ENCODE measurements around the gene TTC39B. TPM values are rescaled to one million over a fixed set of nuclear protein-coding genes. Genes with fewer than 3 reads are reported as not detected.
A peak's percentile ranks its signal among the peaks of the same experiment; 100 is the strongest.

The TTC39B gene
- total and polyA plus RNA-seq, 2 donors (not counting 3 experiments of a cell fraction or from before 2014, with no cell fraction given): 1.0 to 5.4 TPM

DNA sequence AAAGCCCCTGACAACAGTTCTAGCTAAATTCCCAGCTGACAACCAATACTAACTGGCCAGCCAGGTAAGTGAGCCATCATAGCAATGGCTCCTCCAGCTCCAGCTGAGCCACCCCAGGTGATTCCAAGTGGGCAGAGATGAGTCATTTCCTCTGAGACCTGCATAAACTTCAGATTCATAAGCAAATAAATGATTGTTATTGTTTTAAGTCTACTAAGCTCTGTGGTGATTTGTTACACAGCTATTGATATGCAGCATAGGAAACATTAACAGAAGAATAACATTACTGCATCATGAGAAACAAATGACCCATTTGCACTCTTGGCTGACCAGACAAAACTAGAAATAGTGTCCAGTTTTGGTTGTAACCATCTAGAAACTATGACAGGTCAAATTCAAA, 60.3 kb downstream of the TTC39B start:
- no peaks in the 10 kb centered on the region for H3K36me3 ChIP-seq (ENCODE audit: control insufficient read depth in 2 of 2, extremely low read depth in 1 of 2, insufficient read depth in 2 of 2, low read length in 2 of 2)
- H4K20me1 ChIP-seq (replicated peaks; ENCODE audit: control insufficient read depth, extremely low read depth, insufficient read depth, low read length): no peaks in the 10 kb centered on the region
- no peak for TF ChIP-seq MAX (IDR thresholded peaks at IDR 0.05; ENCODE audit: insufficient read depth, insufficient read length)
- TF ChIP-seq POLR2AphosphoS5 (IDR thresholded peaks at IDR 0.05; ENCODE audit: insufficient read depth, low read depth, low read length): no peak
- TF ChIP-seq MYC (IDR thresholded peaks at IDR 0.05; ENCODE audit: low read depth, low read length): no peak
- TF ChIP-seq POLR2A (IDR thresholded peaks at IDR 0.05; ENCODE audit: low read depth, low read length): no peak
- TF ChIP-seq CTCF (IDR thresholded peaks at IDR 0.05; ENCODE audit: extremely low read depth in 1 of 2, insufficient read depth in 1 of 2, low read depth in 1 of 2, low read length in 2 of 2): no peak
- no peak for TF ChIP-seq GATA2 (IDR thresholded peaks at IDR 0.05; ENCODE audit: insufficient read depth, insufficient read length, low read depth, low read length)
- TF ChIP-seq FOS (IDR thresholded peaks at IDR 0.05; ENCODE audit: borderline replicate concordance, insufficient read depth, low read length): peak; percentile 45
- TF ChIP-seq EZH2 (IDR thresholded peaks at IDR 0.05; ENCODE audit: borderline replicate concordance, low read depth, low read length, severe bottlenecking): no peak
- TF ChIP-seq JUN (IDR thresholded peaks at IDR 0.05; ENCODE audit: borderline replicate concordance, insufficient read depth, insufficient read length, low read depth): peak; percentile 34
- peak; percentile 59 for DNase-seq (ENCODE audit: low read depth, low spot score)
- BruUV-seq (replicated peaks): no TSS peak
- H3K9me1 ChIP-seq (replicated peaks; ENCODE audit: control insufficient read depth, extremely low read depth, insufficient read depth, low read length): no peaks in the 10 kb centered on the region
- no peak overlapping the region for H3K9ac ChIP-seq (replicated peaks; ENCODE audit: extremely low read depth, insufficient read depth, low read length)
- dilution Hi-C loops (cut with MboI; ENCODE audit: extremely low pct_ligation_motif_present, low sequenced_read_pairs) (no loop called here), intact Hi-C loops (cut with micrococcal nuclease) (no loop called here)
- peak; percentile 72 for FAIRE-seq
- ChIA-PET CTCF (interaction anchor here (1.0 to 1.4 kb wide), 2 partner anchors 9 to 15 kb away, joined by 5 read pairs; no protein-coding TSS in a partner anchor), POLR2A (no interaction called here)
- no peaks in the 10 kb centered on the region for H3K27me3 ChIP-seq (ENCODE audit: control insufficient read depth in 2 of 2, insufficient read depth in 2 of 2, low read length in 2 of 2)
- no peak overlapping the region for H3K4me3 ChIP-seq (replicated peaks in 1 of 3; ENCODE audit: insufficient read depth in 1 of 3, low read depth in 1 of 3, low read length in 3 of 3)
- H2AFZ ChIP-seq (ENCODE audit: low read depth, low read length): no peak overlapping the region
- H3K4me2 ChIP-seq (ENCODE audit: insufficient read depth, low read length): peak overlapping the region; percentile 39
- H3K79me2 ChIP-seq (ENCODE audit: control insufficient read depth, insufficient read depth, low read length): no peaks in the 10 kb centered on the region
- H3K27ac ChIP-seq (ENCODE audit: insufficient read depth, low read depth, low read length): peak overlapping the region; percentile 26
- H3K9me3 ChIP-seq (replicated peaks; ENCODE audit: control insufficient read depth, insufficient read depth, low read length): no peaks in the 10 kb centered on the region
- H3K4me1 ChIP-seq (ENCODE audit: control insufficient read depth, extremely low read depth, insufficient read depth, low read length): peaks cover 29% of the 10 kb centered on the region

Measured in endothelial cell of umbilical vein (primary cell).